Chondrocyte (in vitro differentiated cells): Measurements from ENCODE around the gene EDN3. TPM values are rescaled to one million over a fixed set of nuclear protein-coding genes. Genes with fewer than 3 reads are reported as not detected.
"Not testable (repeated sequence)": the region's sequence is repeated elsewhere in the genome, so short reads cannot be mapped to it uniquely, and the experiment has no call there.

ENCODE experiments used
- DNase-seq: peaks from one replicate; pipeline ENCODE4 v3.0.0; 2021; ENCODE audit warnings: mixed read lengths, low spot score
- H3K27ac Mint-ChIP-seq: one replicate; pipeline ENCODE4 v1.8.0; 2021; ENCODE audit warnings: mild to moderate bottlenecking, moderate library complexity, mixed read lengths; ENCODE audit not compliant: unreplicated experiment
- H3K27me3 Mint-ChIP-seq: 2 replicates; pipeline ENCODE4 v1.8.0; 2021; ENCODE audit warnings: low read depth, mixed read lengths
- H3K36me3 Mint-ChIP-seq: 2 replicates; pipeline ENCODE4 v1.8.0; 2021; ENCODE audit warnings: low read depth, mixed read lengths
- H3K4me1 Mint-ChIP-seq: 2 replicates; pipeline ENCODE4 v1.8.0; 2021; ENCODE audit warnings: low read depth, mild to moderate bottlenecking, mixed read lengths
- H3K4me3 Mint-ChIP-seq: one replicate; pipeline ENCODE4 v1.8.0; 2021; ENCODE audit warnings: mild to moderate bottlenecking, moderate library complexity, mixed read lengths; ENCODE audit not compliant: unreplicated experiment
- H3K9me3 Mint-ChIP-seq: 2 replicates; pipeline ENCODE4 v1.8.0; 2021; ENCODE audit warnings: low read depth, mixed read lengths
- total RNA-seq: library from RNA; stranded (reverse); gene quantifications from 3 replicates; pipeline ENCODE4 v1.2.1, GENCODE V29; 2021
- TF ChIP-seq, protein P1 (sequence below): fragments of 200-600 bp; sonication (generic); IDR thresholded peaks from 2 replicates; pipeline ENCODE4 v1.5.0; 2021; ENCODE audit warnings: antibody characterized with exemption, mild to moderate bottlenecking, moderate library complexity

EDN3 gene
- total RNA-seq, 1 donor from 2014 or later = 0.55 TPM

DNA sequence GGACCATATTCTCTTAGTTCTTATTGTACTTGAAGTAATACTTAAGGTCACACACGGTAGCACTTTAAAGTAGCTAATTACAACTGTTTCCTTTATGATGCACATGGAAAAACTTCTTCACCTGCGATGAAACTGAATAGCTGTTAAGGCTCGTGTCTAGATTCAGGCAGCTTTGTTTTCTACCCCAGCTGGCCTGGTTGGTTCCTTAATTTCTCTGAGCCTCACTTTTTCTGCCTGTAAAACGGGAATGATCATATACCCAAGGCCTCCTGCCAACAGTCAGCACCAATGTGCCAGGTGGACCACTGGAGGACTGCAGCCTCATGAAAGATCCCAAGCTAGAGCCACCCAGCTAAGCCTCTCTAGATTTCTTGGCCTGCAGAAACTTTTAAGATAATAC, 35.0 kb downstream of the EDN3 start:
- no peak overlapping the region for H3K27ac Mint-ChIP-seq
- H3K4me3 Mint-ChIP-seq = no peak overlapping the region
- peaks cover 6% of the 10 kb centered on the region for H3K27me3 Mint-ChIP-seq
- H3K4me1 Mint-ChIP-seq = no peaks in the 10 kb centered on the region
- H3K36me3 Mint-ChIP-seq = no peaks in the 10 kb centered on the region
- TF ChIP-seq, protein P1, sequence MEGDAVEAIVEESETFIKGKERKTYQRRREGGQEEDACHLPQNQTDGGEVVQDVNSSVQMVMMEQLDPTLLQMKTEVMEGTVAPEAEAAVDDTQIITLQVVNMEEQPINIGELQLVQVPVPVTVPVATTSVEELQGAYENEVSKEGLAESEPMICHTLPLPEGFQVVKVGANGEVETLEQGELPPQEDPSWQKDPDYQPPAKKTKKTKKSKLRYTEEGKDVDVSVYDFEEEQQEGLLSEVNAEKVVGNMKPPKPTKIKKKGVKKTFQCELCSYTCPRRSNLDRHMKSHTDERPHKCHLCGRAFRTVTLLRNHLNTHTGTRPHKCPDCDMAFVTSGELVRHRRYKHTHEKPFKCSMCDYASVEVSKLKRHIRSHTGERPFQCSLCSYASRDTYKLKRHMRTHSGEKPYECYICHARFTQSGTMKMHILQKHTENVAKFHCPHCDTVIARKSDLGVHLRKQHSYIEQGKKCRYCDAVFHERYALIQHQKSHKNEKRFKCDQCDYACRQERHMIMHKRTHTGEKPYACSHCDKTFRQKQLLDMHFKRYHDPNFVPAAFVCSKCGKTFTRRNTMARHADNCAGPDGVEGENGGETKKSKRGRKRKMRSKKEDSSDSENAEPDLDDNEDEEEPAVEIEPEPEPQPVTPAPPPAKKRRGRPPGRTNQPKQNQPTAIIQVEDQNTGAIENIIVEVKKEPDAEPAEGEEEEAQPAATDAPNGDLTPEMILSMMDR = no peak
- DNase-seq = no peak
- no peaks in the 10 kb centered on the region for H3K9me3 Mint-ChIP-seq

DNA sequence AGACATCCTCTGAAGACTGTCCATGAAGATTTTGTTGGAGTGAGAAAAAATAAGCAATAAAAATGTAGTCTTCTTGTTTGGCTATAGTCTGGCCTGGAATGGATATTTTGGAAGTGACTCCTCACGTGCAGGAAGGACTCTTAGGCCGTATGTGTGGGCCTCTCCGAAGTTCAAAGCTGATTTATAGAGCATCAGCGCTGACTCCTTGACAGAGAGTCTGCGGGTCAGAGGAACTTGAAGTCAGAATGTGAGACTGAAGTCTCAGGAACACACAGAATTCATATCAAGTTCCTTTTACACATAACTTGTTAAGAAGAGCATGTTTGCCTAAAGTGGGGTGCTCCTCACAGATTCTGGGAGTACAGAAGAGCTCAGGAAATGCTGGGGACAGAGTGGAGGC, 36.1 kb downstream of the EDN3 start:
- Mint-ChIP-seq H3K36me3 (no peaks in the 10 kb centered on the region), H3K27ac (no peak overlapping the region), H3K27me3 (peaks cover 6% of the 10 kb centered on the region), H3K4me3 (no peak overlapping the region), H3K9me3 (no peaks in the 10 kb centered on the region), H3K4me1 (no peaks in the 10 kb centered on the region)
- DNase-seq = no peak
- TF ChIP-seq, protein P1 = no peak

DNA sequence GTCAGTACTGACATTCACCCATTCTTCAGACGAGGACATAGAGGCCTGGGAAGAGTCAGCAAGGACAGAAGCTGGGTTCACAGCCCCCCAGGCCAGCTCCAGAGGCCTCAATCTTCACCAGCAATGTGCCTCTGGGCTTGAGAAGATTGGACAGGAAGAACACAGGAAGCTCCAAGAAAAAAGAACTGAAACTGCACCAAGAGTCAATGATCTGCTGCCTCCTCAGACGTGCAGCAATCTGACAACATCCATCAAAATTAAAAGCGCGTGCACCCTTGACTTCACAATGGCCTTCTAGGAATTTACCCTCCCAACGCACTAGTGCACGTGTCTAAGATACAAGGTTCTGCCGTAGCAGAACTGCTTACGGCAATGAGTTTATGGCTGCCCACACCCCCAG, 38.0 kb downstream of the EDN3 start:
- not testable (repeated sequence) for H3K4me1 Mint-ChIP-seq, H3K9me3 Mint-ChIP-seq, H3K27me3 Mint-ChIP-seq, H3K4me3 Mint-ChIP-seq, DNase-seq, H3K27ac Mint-ChIP-seq, H3K36me3 Mint-ChIP-seq

DNA sequence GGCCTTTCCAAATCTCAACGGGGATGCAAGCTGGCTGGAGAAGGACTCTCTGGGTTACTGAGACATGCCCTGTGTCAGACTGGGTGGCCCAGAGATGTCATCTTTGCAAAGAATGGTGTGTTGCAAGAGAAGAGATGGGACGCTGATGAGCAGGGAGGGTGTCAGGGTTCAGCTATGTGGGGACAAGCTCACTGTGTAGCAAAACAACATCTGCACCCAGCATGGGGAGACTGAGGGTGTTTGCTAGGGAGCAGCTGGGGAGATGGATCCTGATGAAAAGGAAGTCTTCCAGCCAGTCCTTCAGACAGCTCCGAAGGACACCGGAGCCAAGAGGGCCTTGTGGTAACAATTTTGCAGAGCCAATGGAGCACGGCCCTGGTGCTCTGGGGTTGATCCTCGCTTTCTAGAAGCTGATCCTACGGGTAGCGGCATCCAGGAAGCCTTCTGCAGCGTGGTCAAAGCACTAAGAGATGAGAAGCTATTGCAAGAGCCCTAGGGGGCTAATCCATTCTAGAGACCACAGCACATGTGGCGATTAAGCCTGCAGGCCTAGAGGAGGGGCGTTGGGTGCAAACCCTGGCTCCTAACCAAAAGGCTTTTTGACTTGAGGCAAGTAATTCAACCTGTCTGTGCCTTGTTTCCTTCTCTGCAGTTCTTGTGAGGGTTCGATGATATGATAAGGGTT, 39.9 kb downstream of the EDN3 start:
- Mint-ChIP-seq H3K36me3 (no peaks in the 10 kb centered on the region), H3K4me1 (no peaks in the 10 kb centered on the region), H3K4me3 (no peak overlapping the region), H3K27ac (no peak overlapping the region), H3K9me3 (peaks cover 4% of the 10 kb centered on the region), H3K27me3 (peaks cover 3% of the 10 kb centered on the region)
- TF ChIP-seq, protein P1 = no peak
- no peak for DNase-seq

DNA sequence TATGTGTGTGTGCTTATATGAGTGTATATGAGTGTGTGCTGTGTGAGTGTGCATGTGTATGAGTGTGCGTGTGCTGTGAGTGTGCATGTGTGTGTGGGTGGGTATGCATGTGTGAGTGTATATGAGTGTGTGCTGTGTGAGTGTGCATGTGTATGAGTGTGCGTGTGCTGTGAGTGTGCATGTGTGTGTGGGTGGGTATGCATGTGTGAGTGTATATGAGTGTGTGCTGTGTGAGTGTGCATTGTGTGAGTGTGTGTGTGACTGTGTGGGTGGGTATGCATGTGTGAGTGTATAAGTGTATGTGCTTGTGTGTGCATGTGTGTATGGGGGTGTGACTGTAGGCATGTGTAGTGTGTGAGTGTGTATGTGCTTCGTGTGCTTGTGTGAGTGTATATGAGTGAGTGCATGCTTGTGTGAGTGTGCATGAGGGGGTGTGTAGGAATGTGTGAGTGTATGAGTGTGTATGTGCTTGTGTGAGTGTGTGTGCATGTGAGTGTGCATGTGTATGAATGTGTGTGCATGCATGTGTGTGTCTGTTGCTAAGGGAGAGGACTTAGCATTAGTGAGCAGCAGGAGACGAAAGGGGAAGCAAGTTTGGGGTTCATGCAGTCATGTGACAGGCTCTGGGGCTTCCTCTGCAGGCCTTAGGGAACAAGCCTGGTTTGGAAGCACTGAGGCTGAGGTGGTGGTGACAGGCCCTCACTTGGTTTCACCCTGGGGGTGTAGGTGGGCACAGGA, 41.0 kb downstream of the EDN3 start:
- H3K27me3 Mint-ChIP-seq, H3K4me1 Mint-ChIP-seq, H3K4me3 Mint-ChIP-seq, DNase-seq, H3K9me3 Mint-ChIP-seq, H3K36me3 Mint-ChIP-seq, H3K27ac Mint-ChIP-seq: not testable (repeated sequence)

DNA sequence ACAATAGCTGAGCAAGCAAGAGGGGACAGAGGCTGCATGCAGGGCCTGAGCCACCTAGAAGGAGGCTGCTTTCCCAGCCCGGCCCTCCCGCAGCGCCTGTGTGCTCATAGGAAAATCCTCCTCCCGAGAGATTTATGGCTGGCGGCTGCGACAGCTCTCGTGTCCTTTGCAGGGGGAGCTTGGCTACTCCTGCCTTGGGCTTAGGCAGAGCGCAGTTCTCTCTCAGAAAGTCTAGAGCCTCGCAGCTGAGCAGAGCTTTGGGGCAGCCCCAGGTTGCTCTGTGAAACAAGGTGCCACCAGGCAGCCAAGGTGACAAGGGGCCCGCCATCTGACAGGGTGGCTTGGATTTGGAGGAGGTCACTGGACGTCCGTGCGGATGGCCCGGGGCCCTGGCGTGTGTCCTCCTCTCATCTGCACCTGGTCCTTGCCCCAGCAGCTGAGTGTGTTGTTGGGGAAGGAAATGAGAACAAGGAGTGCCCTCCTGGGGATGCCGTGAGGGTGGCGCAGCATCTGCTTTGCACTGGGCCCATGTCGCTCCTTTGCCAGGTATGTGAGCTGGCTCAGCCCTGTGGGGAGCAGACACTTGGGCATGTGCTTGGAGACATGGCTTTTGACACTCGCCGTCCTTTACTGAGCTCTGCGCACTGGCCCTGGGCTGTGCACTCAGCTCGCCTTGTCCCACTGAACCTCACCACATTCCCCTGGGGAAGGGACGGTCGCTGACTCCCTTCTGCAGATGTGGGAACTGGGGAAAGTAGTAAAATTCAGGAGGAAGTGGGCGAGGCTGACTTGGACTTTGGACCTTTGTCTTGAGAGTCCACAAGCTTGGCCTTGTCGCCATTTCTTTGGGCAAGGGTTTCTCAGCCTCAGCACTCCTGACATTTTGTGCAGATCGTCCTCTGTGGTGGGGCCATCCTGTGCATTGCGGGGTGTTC, 41.9 kb downstream of the EDN3 start:
- Mint-ChIP-seq H3K4me3 (no peak overlapping the region), H3K36me3 (no peaks in the 10 kb centered on the region), H3K27ac (no peak overlapping the region), H3K4me1 (no peaks in the 10 kb centered on the region), H3K9me3 (peaks cover 6% of the 10 kb centered on the region), H3K27me3 (peaks cover 3% of the 10 kb centered on the region)
- no peak for DNase-seq
- TF ChIP-seq, protein P1 = no peak
